Activated CD4-positive, alpha-beta T cell treated with anti-CD3 and anti-CD28 coated beads, Interleukin-2, amount 10 ng/mL, durations not matched to agents 24 days and 14 days (primary cell): ENCODE data around the gene OR2M3. TPM values are rescaled to one million over a fixed set of nuclear protein-coding genes. Genes with fewer than 3 reads are reported as not detected.
"Not testable (repeated sequence)": the region's sequence is repeated elsewhere in the genome, so short reads cannot be mapped to it uniquely, and the experiment has no call there.

Source experiments
- DNase-seq: peaks from one replicate; pipeline ENCODE4 v3.0.0; 2022
- H3K27ac Mint-ChIP-seq: one replicate; pipeline ENCODE4 v1.8.0; 2022; ENCODE audit warnings: mild to moderate bottlenecking, mixed read lengths
- H3K27me3 Mint-ChIP-seq: one replicate; pipeline ENCODE4 v1.8.0; 2022; ENCODE audit warnings: mixed read lengths
- H3K36me3 Mint-ChIP-seq: one replicate; pipeline ENCODE4 v1.8.0; 2022; ENCODE audit warnings: low read depth, mild to moderate bottlenecking, mixed read lengths
- H3K4me1 Mint-ChIP-seq: one replicate; pipeline ENCODE4 v1.8.0; 2021; ENCODE audit warnings: mixed read lengths
- H3K4me3 Mint-ChIP-seq: one replicate; pipeline ENCODE4 v1.8.0; 2022; ENCODE audit warnings: mild to moderate bottlenecking, moderate library complexity, mixed read lengths
- H3K9me3 Mint-ChIP-seq: one replicate; pipeline ENCODE4 v1.8.0; 2021; ENCODE audit warnings: mixed read lengths
- intact Hi-C: fragments of 100-400 bp; cut with micrococcal nuclease; formaldehyde crosslinking; loops from one replicate; pipeline ENCODE4 v1.15.1; 2023
- total RNA-seq: library from RNA; stranded (reverse); gene quantifications from 2 replicates; pipeline ENCODE4 v1.2.3, GENCODE V29; 2022

OR2M3 gene
- total RNA-seq, 1 donor from 2014 or later: not detected

DNA sequence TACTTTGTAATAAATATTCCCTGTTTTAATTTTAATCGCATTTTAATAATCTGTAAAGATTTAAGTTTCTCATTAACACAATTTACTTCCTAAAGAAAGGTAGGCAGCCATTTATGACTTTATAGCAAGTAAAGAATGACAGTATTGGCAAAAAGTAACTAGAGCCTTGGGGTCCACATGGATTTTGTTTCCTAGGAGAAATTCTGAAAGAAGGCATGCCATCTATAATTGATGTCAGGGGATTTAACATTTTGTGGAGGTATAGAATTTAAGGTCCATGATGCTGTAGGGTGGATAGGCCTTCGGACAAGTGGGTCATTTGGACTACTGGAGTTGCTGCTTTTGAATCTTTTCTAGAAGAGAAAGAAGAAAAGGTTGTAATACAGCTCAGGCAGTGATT lies 34.1 kb downstream of the OR2M3 start, which contains the start of gene OR2M4:
TSS of gene OR2M4 (plus strand) at position 301 of the 400 bp plus-strand sequence. CDS start 7,512 bp downstream, outside the sequence.
- Mint-ChIP-seq H3K4me3 (no peak within 1 kb of the TSS), H3K27me3 (no peaks in the 10 kb centered on the region), H3K4me1 (no peaks in the 10 kb centered on the region), H3K36me3 (no peaks in the 10 kb centered on the region), H3K9me3 (no peaks in the 10 kb centered on the region), H3K27ac (no peak within 1 kb of the TSS)
- DNase-seq: no peak
- intact Hi-C loops: no loop called here

DNA sequence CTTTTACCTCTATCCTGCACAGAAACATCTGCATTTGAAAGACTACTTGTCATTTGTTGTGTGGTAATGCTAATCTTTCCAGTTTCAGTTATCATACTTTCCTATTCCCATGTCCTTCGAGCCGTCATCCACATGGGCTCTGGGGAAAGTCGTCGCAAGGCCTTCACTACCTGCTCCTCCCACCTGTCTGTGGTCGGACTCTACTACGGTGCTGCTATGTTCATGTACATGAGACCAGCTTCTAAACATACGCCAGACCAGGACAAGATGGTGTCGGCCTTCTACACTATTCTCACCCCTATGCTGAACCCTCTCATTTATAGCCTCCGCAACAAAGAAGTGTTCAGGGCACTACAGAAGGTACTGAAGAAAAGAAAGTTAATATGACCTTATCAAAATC lies 42.4 kb downstream of the OR2M3 start:
- Mint-ChIP-seq H3K27ac (no peak overlapping the region), H3K27me3 (peaks cover 5% of the 10 kb centered on the region), H3K4me1 (peaks cover 5% of the 10 kb centered on the region), H3K9me3 (no peaks in the 10 kb centered on the region), H3K4me3 (no peak overlapping the region), H3K36me3 (no peaks in the 10 kb centered on the region)
- no peak for DNase-seq
- intact Hi-C loops: no loop called here

DNA sequence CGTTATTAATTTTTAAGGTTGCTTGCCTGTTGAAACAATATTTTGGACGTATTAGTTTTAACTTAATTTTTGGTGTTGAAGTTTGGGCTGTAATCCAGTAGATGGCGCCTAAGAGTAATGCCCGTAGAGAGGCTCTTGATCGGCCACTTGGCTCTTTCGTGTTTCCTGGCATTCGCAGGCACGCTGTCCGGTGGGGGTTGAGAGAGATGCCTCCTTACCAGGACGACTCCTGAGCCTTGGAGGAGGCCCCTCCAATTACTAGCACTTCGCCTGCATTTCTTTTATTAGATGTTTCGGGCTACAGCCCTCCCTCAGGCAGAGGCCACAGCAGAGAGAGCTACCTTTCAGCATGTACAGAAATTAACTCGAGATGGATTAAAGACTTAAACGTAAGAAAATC lies 46.1 kb downstream of the OR2M3 start:
- peak; percentile 71 for DNase-seq
- H3K27me3 Mint-ChIP-seq: peaks cover 5% of the 10 kb centered on the region
- no peaks in the 10 kb centered on the region for H3K36me3 Mint-ChIP-seq
- no peak overlapping the region for H3K27ac Mint-ChIP-seq
- peak overlapping the region; percentile 39 for H3K4me3 Mint-ChIP-seq
- H3K4me1 Mint-ChIP-seq: peaks cover 5% of the 10 kb centered on the region
- intact Hi-C loops: no loop called here
- no peaks in the 10 kb centered on the region for H3K9me3 Mint-ChIP-seq

DNA sequence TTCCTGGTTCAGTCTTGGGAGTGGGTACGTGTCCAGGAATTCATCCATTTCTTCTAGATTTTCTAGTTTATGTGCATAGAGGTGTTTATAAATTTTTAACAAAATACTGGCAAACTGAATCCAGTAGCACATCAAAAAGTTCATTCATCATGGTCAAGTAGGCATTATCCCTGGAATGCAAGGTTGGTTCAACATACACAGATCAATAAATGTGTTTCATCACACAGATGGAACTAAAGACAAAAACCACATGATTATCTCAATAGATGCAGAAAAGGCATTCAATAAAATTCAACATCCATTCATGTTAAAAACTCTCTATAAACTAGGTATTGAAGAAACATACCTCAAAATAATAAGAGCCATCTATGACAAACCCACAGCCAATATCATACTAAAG lies 62.2 kb downstream of the OR2M3 start:
- H3K4me1 Mint-ChIP-seq, H3K9me3 Mint-ChIP-seq, H3K36me3 Mint-ChIP-seq, H3K27ac Mint-ChIP-seq, H3K27me3 Mint-ChIP-seq, intact Hi-C loops, H3K4me3 Mint-ChIP-seq, DNase-seq: not testable (repeated sequence)

Other genes starting within 250 kb of the OR2M3 start
- gene OR2L8, start 248.4 kb upstream of the OR2M3 start, total RNA-seq: not detected in 2 replicates
- not detected in 2 replicates for gene OR2AK2, start 232.0 kb upstream of the OR2M3 start, total RNA-seq
- not detected in 2 replicates for gene OR2L5, start 183.6 kb upstream of the OR2M3 start, total RNA-seq
- 0.07 TPM in 2 replicates for gene OR2L2, start 167.2 kb upstream of the OR2M3 start, total RNA-seq
- not detected in 2 replicates for gene OR2L3, start 150.4 kb upstream of the OR2M3 start, total RNA-seq
- not detected in 2 replicates for gene OR2L13, start 102.1 kb upstream of the OR2M3 start, total RNA-seq
- gene OR2M5, start 52.1 kb upstream of the OR2M3 start, total RNA-seq: not detected in 2 replicates
- gene OR2M2, start 22.4 kb upstream of the OR2M3 start, total RNA-seq: not detected in 2 replicates
- not detected in 2 replicates for gene OR2M4, start 34.2 kb downstream of the OR2M3 start, total RNA-seq
- gene OR2T33, start 80.7 kb downstream of the OR2M3 start, total RNA-seq: not detected in 2 replicates
- not detected in 2 replicates for gene OR2T12, start 106.2 kb downstream of the OR2M3 start, total RNA-seq
- gene OR2M7, start 127.3 kb downstream of the OR2M3 start, total RNA-seq: not detected in 2 replicates
- gene OR14C36, start 151.5 kb downstream of the OR2M3 start, total RNA-seq: not detected in 2 replicates
- gene OR2T4, start 164.4 kb downstream of the OR2M3 start, total RNA-seq: not detected in 2 replicates
- not detected in 2 replicates for gene OR2T6, start 178.5 kb downstream of the OR2M3 start, total RNA-seq
- not detected in 2 replicates for gene OR2T1, start 205.8 kb downstream of the OR2M3 start, total RNA-seq
- not detected in 2 replicates for gene OR2T2, start 248.4 kb downstream of the OR2M3 start, total RNA-seq